Amygdala (tissue), 56 donors: ENCODE measurements around the gene RAB3B.

Experiments used
- DNase-seq, 56 donors: peaks; one replicate each; lab custom pipeline; 2025; lab: John Stamatoyannopoulos, UW

The RAB3B gene

GRCh38 chr1:51958824-51959223 lies 31.7 kb downstream of the RAB3B start:
- no peak for DNase-seq

DNA sequence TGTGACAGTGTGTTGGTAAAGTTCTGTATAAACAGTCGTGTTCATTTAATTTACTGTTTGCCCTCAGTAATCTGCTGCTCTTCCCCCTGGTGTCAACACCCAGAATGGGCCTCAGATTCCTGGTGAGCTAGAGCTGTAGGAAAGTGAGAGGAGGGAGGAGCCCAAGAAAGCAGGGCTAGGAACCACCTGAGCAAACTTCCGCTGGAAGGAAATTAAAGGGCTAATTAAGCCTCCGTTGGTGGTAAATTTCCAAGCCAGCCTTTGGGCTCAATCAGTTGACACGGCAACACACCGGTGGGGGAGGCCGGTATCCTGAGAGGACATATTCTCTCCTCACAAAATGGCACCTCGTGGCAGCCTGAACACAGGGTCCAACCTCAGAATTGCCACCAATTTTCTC lies 32.9 kb downstream of the RAB3B start:
- no peak for DNase-seq

- no peak for DNase-seq
These were observed 33.7 kb downstream of the RAB3B start for GRCh38 chr1:51956528-51957509.

DNA sequence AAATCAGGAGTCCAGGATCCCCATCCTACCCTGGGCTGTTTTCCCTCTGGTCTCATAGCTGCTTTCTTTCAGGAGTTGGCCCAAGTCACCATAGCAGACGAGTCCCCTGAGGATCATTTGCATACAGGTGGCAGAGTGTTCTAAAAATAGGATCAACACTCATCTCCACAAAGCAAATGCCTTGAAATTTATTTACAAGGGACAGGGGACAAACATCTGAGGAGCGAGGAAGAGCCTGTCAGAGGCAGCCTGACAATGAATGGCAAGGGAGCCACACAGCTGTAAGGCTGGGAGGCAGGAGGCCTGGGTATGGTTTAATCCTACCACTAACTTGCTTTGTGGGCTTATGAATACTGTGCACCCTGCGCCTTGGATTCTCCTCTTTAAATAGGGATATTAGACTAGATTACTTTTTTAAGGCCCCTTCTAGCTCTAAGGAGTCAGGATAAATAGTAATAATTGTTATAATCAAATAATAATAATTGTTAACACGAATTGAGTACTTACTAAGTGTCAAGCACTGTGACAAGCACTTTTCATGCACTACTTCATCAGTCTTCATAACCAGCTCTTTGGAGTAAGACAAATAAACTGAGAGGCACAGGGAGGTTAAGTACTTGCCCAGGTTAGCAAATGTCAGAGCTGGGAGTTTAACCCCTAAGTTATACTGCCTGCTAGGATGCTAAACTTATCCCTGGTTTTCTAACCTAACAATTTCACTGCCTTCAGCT lies 34.5 kb downstream of the RAB3B start:
- no peak for DNase-seq

- no peak for DNase-seq
These were observed 35.7 kb downstream of the RAB3B start for GRCh38 chr1:51954783-51955182.

- DNase-seq = no peak
These were observed 37.4 kb downstream of the RAB3B start for GRCh38 chr1:51953079-51953478.

DNA sequence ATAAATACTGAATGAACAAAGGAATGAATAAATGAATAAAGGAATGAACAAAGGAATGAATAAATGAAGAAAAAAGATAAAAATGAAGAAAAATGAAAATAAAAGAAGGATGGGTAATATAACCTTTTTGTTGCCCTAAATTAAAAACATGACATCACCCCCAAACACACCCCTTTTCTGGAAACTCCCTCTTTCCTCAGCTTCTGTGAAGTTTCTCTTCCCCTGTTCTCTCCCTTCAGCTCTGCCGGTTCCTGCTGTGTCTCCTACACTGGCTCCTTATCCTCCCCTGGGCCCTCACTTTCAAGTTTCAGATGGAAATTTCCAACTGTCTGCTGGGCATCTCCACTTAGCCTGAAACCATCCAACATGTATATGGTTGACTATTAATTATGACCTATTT lies 37.9 kb downstream of the RAB3B start:
- no peak for DNase-seq

GRCh38 chr1:51950701-51951100 lies 39.8 kb downstream of the RAB3B start:
- DNase-seq = no peak

DNA sequence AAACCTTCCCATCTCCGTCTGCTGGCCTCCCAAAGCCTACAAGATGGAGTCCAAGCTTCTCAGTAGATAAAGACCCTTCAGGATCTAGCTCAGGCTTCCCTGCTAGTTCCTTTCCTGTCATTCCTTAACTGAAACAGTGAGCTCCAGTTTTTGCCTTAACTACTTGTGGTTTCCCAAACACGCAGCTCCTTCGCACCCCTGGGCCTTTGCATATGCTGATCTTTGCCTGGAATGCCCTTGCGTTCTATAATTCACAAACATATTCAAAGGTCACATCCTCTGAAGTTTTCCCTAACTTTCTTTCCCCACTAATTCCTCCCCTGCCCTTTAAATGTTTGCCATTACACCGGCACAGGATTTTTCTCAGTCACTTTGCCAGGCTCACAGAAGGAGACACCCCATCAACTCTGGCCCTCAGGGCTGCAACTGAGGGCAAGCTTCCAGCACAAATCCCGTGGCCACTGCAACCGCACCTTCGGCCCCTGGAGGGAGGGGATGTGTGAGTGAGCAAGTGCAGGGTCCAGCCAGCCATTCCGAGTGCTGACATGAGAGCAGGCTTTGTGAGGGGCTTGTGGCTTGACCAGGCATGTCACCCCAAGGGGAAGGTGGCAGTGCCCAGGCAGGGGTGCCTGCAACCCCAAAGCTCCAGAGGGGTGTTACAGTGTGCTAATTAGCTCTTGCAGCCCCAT lies 41.3 kb downstream of the RAB3B start:
- DNase-seq = no peak

- no peak for DNase-seq
These were observed 42.0 kb downstream of the RAB3B start for GRCh38 chr1:51948491-51948915.

- DNase-seq = peak in 4 of 56 donors; percentile 6 to 16 (median 13)
These were observed 44.2 kb downstream of the RAB3B start for GRCh38 chr1:51946300-51946699.

DNA sequence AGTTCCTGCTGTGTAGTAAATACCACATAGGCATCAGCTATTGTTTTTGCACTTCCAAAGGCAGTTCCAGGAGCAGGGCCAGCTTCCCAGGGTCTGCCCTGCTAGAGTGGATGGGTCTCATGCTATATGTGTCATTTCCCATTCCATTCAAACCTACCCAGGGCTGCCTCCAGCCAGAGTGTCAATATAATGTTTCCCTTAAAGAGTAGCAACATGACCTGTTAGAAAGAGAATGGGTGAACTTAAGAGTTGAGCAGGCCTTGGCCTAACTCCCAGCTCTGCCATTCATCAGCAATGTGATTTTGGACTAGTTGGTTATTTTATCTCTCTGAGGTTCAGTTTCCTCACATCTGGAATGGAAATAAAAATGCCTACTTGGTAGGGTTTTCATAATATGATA lies 44.9 kb downstream of the RAB3B start:
- DNase-seq = no peak

DNA sequence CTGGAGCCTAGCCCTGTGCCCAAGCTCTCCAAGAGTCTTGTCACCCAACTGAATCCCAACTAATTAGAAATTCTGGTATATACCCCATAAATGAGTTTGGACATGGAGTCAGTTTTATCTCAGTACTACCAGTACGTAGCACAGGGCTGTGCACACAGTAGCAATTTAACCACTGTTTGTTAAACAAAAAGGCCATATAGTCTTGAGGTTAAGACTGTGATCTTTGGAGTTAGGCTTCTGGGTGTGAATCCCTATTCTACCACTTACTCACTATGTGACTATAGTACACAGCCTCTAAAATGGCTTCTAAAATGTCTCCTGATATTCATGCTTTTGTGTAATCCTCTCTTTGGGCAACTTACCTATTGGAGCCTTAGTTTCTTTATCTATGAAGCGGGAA lies 48.2 kb downstream of the RAB3B start:
- DNase-seq = no peak

DNA sequence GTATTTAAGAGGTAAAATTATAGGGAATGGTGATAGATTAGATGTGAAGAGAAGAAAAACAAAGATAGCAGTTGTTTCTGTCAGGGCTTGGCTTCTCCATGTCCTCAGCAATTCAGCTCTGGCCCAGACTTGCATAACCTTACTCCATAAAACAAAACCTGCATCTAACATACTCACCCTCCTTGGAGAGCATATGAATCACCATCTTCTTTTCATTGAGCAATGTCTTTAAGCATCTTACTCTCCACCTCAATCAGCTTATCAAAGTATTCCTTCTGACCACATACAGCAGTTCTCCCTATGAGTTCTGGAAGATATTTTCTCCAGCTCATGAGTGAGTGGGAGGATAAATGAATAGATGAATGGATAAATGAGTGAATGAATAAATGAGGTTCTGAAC lies 49.0 kb downstream of the RAB3B start:
- no peak for DNase-seq

- DNase-seq = no peak
These were observed 53.4 kb downstream of the RAB3B start for GRCh38 chr1:51937112-51937511.

- no peak for DNase-seq
These were observed 54.0 kb downstream of the RAB3B start for GRCh38 chr1:51936531-51936930.

DNA sequence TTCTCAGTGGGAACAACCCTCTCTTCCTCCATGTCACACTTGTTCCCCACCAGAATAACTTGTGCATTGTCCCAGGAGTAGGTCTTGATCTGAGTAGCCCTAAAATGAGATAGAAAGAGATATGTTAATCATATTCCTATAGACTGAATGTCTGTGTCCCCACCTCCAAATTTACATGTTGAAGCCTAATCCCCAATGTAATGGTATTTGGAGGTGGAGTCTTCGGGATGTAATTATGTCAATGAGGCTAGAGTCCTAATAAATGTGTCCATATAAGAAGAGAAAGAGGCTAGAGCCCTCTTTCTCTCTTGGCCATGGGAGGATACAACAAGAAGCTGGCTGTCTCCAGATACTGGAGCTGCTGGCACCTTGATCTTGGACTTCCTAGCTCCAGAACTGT lies 57.2 kb downstream of the RAB3B start:
- no peak for DNase-seq

DNA sequence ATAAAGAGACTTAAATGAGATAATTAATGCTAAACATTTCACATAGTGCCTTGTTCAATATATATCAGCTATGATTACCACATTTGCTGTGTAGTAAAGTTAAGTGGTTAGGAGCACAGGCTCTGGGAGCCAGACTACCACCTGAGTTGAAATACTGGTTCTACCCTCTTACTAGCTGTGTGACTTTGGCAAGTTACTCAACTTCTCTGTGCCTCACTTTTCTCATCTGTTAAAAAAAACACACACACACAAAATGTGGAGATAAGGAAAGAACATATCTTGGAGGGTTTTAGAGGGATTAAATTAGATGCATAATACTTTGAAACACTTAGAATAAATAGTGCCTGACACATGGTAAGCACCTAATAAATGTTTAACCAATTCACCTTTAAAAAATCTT lies 60.2 kb downstream of the RAB3B start:
- no peak for DNase-seq

- no peak for DNase-seq
These were observed 61.6 kb downstream of the RAB3B start for GRCh38 chr1:51928896-51929295.

DNA sequence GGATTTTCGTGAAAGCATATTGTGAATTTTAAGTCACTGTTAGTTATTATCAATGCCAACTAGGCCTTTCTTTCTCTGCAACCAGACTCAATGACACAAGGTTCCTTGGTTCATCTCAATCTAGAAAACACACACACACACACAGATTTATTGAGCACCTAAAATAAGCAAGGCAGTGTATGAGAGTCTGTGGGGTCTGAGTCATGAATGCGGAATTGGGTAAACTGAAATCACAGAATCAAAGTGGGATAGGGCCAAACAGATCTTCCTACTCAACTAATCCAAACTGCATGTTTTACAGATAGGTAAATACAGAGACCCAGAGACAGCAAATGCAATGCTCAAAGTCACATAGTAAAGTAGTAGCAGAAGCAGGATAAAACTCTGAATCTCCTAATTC lies 63.5 kb downstream of the RAB3B start:
- no peak for DNase-seq

DNA sequence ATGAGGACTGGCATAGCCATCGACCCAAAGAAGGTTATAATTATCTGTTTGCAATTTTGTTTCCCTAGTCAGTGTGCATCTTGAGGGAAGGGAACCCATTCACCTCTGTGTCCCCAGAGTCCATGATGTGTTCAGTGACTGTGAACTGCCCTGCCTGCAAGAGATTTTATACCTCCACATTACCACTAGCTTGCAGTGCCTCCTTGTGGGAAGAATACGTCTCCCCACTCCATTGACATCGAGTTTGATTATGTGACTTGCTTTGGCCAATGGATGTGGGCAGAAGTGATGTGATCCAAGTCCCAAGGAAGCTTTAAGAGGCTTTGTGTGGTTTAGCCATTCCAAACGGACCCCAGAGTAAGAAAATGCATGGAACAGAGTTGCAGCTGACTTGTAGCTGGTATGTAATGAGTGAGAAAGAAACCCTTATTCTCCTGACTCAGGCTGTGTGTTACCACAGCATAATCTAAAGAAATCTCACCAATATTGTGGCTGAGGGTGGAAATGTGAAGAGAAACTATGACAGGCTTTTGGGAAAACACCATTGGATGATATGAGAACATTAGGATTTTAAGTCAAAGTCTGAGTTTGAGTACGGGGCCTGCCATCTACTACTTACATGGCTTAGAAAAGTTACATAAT lies 64.2 kb downstream of the RAB3B start:
- DNase-seq = peak in 1 of 56 donors; percentile 1
